ENCODE results near the gene IL5RA.

Gene IL5RA

DNA sequence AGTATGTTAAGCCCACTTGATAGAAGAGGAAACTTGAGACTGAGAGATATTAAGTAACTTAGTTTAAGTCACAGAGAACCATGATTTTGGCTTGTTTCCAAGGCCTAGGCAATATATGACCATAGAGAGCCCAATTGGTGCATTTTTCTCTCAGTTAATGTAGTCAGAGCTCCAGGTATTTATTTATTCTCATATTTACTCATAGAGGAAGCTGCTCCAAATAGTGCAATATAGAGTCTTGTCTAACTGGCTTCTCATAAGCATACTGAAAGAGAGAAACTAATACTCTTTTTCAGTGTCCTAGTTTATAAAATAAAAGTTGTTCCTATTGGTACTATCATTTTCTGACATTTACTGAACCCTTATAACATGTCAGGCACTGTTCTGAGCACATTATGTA is 31.8 kb upstream of the IL5RA start:
- no peak overlapping the region for H3K27ac ChIP-seq
- DNase-seq (ENCODE audit: low spot score): no peak
- POLR2A ChIA-PET (ENCODE audit: low non-redundant PET): no interaction called here
- CTCF ChIA-PET: no interaction called here
- TF ChIP-seq, protein P1, sequence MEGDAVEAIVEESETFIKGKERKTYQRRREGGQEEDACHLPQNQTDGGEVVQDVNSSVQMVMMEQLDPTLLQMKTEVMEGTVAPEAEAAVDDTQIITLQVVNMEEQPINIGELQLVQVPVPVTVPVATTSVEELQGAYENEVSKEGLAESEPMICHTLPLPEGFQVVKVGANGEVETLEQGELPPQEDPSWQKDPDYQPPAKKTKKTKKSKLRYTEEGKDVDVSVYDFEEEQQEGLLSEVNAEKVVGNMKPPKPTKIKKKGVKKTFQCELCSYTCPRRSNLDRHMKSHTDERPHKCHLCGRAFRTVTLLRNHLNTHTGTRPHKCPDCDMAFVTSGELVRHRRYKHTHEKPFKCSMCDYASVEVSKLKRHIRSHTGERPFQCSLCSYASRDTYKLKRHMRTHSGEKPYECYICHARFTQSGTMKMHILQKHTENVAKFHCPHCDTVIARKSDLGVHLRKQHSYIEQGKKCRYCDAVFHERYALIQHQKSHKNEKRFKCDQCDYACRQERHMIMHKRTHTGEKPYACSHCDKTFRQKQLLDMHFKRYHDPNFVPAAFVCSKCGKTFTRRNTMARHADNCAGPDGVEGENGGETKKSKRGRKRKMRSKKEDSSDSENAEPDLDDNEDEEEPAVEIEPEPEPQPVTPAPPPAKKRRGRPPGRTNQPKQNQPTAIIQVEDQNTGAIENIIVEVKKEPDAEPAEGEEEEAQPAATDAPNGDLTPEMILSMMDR (conservative IDR thresholded peaks at IDR 0.05; ENCODE audit: low read depth): no peak

DNA sequence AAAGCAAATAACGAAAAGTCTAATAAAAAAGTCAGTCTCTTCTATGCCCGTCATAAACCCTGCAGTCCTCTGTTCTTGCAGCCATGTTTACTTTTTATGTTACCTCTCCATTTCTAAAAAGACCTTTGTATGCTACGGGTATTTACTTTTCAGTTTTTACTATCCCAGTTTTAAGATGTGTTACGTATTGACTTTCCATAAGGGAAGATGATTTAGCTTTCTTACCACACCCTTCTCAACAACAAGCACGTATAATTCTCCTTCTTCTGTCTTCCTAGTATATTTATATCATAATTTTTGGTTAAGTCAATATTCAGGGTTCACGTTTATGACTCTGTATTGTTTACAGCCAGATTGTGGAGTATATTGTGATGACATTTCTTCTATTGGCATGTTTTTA is 27.4 kb upstream of the IL5RA start:
- ChIA-PET POLR2A (ENCODE audit: low non-redundant PET) (no interaction called here), CTCF (no interaction called here)
- no peak for DNase-seq (ENCODE audit: low spot score)
- TF ChIP-seq, protein P1 (conservative IDR thresholded peaks at IDR 0.05; ENCODE audit: low read depth): no peak
- H3K27ac ChIP-seq: no peak overlapping the region

DNA sequence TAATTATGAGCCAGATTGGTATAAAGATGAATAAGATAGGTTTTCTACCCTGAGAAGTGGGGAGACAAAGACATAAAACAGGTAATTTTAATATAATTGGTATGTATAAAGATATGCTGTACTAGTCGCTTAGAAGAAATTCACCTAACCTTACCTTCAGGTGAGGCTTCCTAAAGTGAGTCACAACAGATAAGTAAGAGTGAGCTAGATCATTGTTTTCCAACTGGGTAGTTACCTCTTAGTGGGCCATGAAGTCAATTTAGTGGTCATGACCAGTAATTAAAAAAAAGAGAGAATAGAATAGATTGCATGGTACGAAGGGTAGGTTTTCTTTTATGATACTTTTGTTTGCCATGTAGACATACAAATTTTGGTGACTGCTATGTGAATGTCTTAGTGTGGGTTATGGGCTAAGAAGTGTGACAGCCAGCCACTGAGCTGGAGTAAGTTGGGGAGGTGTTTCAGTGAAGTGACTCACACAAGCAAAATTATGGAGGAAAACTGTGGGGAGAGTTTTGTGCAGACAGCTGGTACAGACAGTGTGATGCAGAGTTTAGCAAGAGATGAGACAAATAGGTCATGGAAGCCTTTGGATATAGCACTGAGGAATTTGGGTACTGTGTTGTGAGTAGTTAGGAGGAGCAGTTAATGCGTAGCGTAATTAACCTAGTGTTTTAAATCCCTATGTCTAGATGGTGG is 24.7 kb upstream of the IL5RA start:
- no peak for DNase-seq (ENCODE audit: low spot score)
- POLR2A ChIA-PET (ENCODE audit: low non-redundant PET): no interaction called here
- no peak overlapping the region for H3K27ac ChIP-seq
- CTCF ChIA-PET: no interaction called here
- TF ChIP-seq, protein P1 (conservative IDR thresholded peaks at IDR 0.05; ENCODE audit: low read depth): no peak

DNA sequence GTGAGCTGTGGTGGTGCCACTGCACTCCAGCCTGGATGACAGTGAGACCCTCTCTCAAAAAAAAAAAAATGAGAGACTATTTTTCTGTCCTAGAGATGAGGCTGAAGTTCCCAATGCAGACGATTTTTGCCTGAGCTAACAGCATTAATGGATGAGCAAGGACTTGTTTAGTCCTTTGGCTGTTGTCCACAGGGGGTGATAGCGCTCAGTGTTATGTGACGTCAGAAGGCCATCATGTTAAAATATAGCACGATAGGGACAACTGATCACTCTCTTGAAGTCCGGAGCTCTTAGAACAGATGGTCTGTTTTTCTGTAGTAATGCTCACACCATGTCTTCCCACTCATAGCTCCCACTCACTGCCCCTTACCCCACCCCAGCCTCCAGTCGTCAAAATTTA is 23.3 kb upstream of the IL5RA start:
- ChIA-PET CTCF (no interaction called here), POLR2A (ENCODE audit: low non-redundant PET) (no interaction called here)
- TF ChIP-seq, protein P1 (conservative IDR thresholded peaks at IDR 0.05; ENCODE audit: low read depth): no peak
- no peak for DNase-seq (ENCODE audit: low spot score)
- H3K27ac ChIP-seq: no peak overlapping the region

DNA sequence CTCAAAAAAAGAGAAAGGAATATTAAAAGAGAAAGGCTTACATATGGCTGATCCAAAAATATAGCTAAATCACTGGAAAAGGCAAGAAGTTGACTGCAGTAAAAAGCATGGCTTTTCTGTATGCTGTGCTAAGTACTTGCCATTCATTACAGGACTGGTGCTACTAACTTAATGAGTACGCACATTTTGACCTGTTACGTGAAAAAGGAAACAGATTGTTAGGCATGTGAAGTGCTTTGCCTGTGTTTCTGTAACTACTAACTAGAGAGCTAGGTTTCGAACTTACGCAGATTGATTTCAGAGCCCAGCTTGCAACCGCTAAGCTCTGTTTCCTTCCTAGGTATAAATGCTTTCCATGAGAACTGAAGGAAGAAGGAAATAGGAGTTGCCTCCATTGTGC is 19.4 kb upstream of the IL5RA start:
- H3K27ac ChIP-seq: no peak overlapping the region
- POLR2A ChIA-PET (ENCODE audit: low non-redundant PET): no interaction called here
- CTCF ChIA-PET: interaction anchor here (0.5 to 0.6 kb wide), 2 partner anchors 23 to 116 kb away, joined by 3 read pairs; no protein-coding TSS in a partner anchor
- TF ChIP-seq, protein P1 (conservative IDR thresholded peaks at IDR 0.05; ENCODE audit: low read depth): no peak
- no peak for DNase-seq (ENCODE audit: low spot score)

DNA sequence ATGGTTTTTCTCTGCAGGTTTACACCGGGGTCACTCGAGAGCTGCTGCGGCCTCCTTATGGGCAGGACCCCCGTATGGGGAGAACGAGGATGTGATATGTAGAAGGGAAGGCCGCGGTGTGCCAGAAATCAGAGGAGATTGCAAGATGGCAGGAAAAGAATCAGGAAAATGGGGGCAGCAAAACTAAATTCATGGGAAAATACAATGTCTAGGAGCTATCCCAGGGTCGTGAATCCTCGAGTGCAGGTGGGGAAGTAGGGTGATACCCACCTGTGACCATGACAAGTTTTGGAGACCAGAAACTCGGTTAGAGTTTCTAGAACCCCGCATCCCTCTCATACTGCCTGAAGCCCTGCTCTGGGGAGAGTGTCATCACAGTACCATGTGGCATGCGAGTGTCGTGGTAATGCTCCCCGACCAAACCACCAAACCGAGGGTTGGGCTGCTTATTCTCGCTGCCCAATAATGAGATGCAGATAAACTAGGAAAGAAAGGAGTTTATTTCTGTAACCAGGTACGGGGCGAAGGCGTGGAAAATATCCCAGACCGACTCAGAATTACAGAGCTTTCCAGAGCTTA is 17.3 kb upstream of the IL5RA start:
- no peak for DNase-seq (ENCODE audit: low spot score)
- ChIA-PET CTCF (no interaction called here), POLR2A (ENCODE audit: low non-redundant PET) (no interaction called here)
- TF ChIP-seq, protein P1 (conservative IDR thresholded peaks at IDR 0.05; ENCODE audit: low read depth): no peak
- H3K27ac ChIP-seq: peak overlapping the region; percentile 77
